Left renal pelvis (tissue), 4 donors: ENCODE measurements around the gene PRAME. TPM values are rescaled to one million over a fixed set of nuclear protein-coding genes. Genes with fewer than 3 reads are reported as not detected.

Experiments
- polyA plus RNA-seq, 4 donors: library from polyadenylated mRNA; unstranded; fragments of 120-200 nt; gene quantifications; one replicate each; pipeline ENCODE4 v1.2.1, GENCODE V29; 2013; ENCODE audit not compliant: insufficient read length in 4 of 4

The PRAME gene
- polyA plus RNA-seq, 4 donors, result 0.85 to 1.3 (median 1.3) TPM; not detected in 1

Other genes with a start within 250 kb of the PRAME start
- gene ZNF280B, start 50.5 kb downstream of the PRAME start, polyA plus RNA-seq, result 1 to 10 TPM; 4.9 to 5.3 (median 5.0) TPM
- gene ZNF280A, start 39.0 kb downstream of the PRAME start, polyA plus RNA-seq, result not detected
- under 1 TPM in 3 of 4 donors, not detected in 1; 0.14 to 0.26 (median 0.24) TPM for gene GGTLC2, start 85.3 kb upstream of the PRAME start, polyA plus RNA-seq